OCI-LY1 (cell line): ENCODE results near the gene ADAMTSL1.

Source experiments
- H2AFZ ChIP-seq: fragments of 200-600 bp; sonication (generic), shearing (Covaris generic); 2 replicates; pipeline ENCODE4 v1.6.0; 2014; ENCODE audit warnings: antibody characterized with exemption, mild to moderate bottlenecking, low read length
- H3F3A ChIP-seq: fragments of 200-600 bp; sonication (generic), shearing (Covaris generic); 2 replicates; pipeline ENCODE4 v1.6.0; 2014; ENCODE audit warnings: mild to moderate bottlenecking, antibody characterized with exemption, low read length, moderate library complexity; ENCODE audit not compliant: insufficient read depth
- H3K27ac ChIP-seq: fragments of 200-600 bp; sonication (generic); 2 replicates; pipeline ENCODE4 v1.5.1; 2014; ENCODE audit warnings: low read length, mixed run types, mild to moderate bottlenecking, low read depth; ENCODE audit not compliant: poor library complexity, severe bottlenecking
- H3K27me3 ChIP-seq: fragments of 200-600 bp; sonication (generic); 2 replicates; pipeline ENCODE4 v1.6.0; 2014; ENCODE audit warnings: antibody characterized with exemption, mild to moderate bottlenecking, low read length, moderate library complexity; ENCODE audit not compliant: insufficient read depth
- H3K36me3 ChIP-seq: fragments of 200-600 bp; sonication (generic); 2 replicates; pipeline ENCODE4 v1.6.1; 2014; ENCODE audit warnings: mild to moderate bottlenecking, antibody characterized with exemption, low read length, moderate library complexity, mixed read lengths; ENCODE audit not compliant: insufficient read depth
- H3K4me1 ChIP-seq: fragments of 200-600 bp; sonication (generic); 2 replicates; pipeline ENCODE4 v1.5.1; 2014; ENCODE audit warnings: mild to moderate bottlenecking, low read length, moderate library complexity; ENCODE audit not compliant: insufficient read depth, severe bottlenecking
- H3K4me2 ChIP-seq: fragments of 200-600 bp; sonication (generic), shearing (Covaris generic); 2 replicates; pipeline ENCODE4 v1.6.1; 2014; ENCODE audit warnings: low read length
- H3K4me3 ChIP-seq: fragments of 200-600 bp; sonication (generic); 2 replicates; pipeline ENCODE4 v1.5.1; 2014; ENCODE audit warnings: low read length, low read depth, mild to moderate bottlenecking, mixed read lengths; ENCODE audit not compliant: poor library complexity, severe bottlenecking
- H3K79me2 ChIP-seq: fragments of 200-600 bp; shearing (Covaris generic); 2 replicates; pipeline ENCODE4 v1.6.1; 2016; ENCODE audit warnings: mixed run types, low read length, mixed read lengths; ENCODE audit not compliant: insufficient read depth
- H3K9ac ChIP-seq: fragments of 200-600 bp; sonication (generic), shearing (Covaris generic); 2 replicates; pipeline ENCODE4 v1.6.1; 2014; ENCODE audit warnings: mild to moderate bottlenecking, low read length, mixed read lengths
- H3K9me2 ChIP-seq: fragments of 200-600 bp; sonication (generic), shearing (Covaris generic); 2 replicates; pipeline ENCODE4 v1.6.1; 2014; ENCODE audit warnings: low read depth, mild to moderate bottlenecking, low read length, mixed read lengths
- H3K9me3 ChIP-seq: fragments of 200-600 bp; shearing (Covaris generic); 2 replicates; pipeline ENCODE4 v1.6.1; 2014; ENCODE audit warnings: low read length, mixed read lengths
- H4K20me1 ChIP-seq: fragments of 200-600 bp; sonication (generic), shearing (Covaris generic); 2 replicates; pipeline ENCODE4 v1.6.0; 2016; ENCODE audit warnings: mild to moderate bottlenecking, low read length; ENCODE audit not compliant: insufficient read depth
- EZH2 ChIP-seq: fragments of 200-600 bp; sonication (generic), shearing (Covaris generic); IDR thresholded peaks from 2 replicates; pipeline ENCODE4 v1.8.0; 2017; ENCODE audit warnings: borderline replicate concordance, mixed run types, mild to moderate bottlenecking, antibody characterized with exemption, low read length, moderate library complexity, mixed read lengths
- TF ChIP-seq, protein P1 (sequence below): fragments of 200-600 bp; sonication (generic), shearing (Covaris generic); IDR thresholded peaks from 2 replicates; pipeline ENCODE4 v1.5.1; 2017; ENCODE audit warnings: mild to moderate bottlenecking, antibody characterized with exemption, low read length, moderate library complexity, mixed read lengths

Gene ADAMTSL1

DNA sequence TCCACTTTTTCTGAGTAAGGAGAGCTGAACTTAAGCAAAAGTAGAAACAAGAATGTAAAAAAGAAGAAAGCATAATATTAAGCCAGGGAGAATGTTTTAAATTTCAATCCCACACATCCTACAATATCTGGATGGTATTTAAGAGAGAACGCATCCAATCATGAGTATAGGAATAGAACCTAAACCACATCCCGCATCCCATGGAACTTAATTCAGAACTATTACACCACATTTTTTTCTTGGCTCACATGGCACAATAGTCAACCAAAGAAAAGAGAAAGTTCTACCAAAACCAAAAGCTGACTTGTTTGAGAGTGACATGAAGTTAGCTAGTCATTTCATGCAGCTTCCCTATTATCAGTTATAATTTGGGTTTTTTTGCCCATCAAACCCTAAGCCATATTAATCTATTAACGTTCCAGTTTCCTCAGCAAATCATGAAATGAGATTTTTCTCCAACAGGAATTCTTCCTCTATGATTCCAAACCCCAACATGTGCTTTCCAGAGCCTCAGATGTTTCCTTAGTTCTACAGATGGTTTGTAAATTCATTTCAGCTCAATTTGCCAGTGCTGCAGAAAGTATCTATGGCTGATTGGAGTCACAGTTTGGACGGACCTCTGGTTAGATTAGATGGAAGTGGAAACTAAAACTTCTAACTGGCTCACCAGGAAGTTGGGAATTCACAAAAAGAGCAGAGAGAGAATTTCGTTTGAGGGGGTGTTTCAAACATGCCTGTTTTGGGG lies 22.5 kb downstream of the ADAMTSL1 start:
- no peaks in the 10 kb centered on the region for H3K9me2 ChIP-seq
- H3K27me3 ChIP-seq, result no peaks in the 10 kb centered on the region
- H3K79me2 ChIP-seq, result no peaks in the 10 kb centered on the region
- no peak overlapping the region for H3K4me2 ChIP-seq
- no peak overlapping the region for H3K27ac ChIP-seq
- no peaks in the 10 kb centered on the region for H3F3A ChIP-seq
- no peaks in the 10 kb centered on the region for H3K4me1 ChIP-seq
- no peaks in the 10 kb centered on the region for H3K36me3 ChIP-seq
- H4K20me1 ChIP-seq, result no peaks in the 10 kb centered on the region
- TF ChIP-seq, protein P1, sequence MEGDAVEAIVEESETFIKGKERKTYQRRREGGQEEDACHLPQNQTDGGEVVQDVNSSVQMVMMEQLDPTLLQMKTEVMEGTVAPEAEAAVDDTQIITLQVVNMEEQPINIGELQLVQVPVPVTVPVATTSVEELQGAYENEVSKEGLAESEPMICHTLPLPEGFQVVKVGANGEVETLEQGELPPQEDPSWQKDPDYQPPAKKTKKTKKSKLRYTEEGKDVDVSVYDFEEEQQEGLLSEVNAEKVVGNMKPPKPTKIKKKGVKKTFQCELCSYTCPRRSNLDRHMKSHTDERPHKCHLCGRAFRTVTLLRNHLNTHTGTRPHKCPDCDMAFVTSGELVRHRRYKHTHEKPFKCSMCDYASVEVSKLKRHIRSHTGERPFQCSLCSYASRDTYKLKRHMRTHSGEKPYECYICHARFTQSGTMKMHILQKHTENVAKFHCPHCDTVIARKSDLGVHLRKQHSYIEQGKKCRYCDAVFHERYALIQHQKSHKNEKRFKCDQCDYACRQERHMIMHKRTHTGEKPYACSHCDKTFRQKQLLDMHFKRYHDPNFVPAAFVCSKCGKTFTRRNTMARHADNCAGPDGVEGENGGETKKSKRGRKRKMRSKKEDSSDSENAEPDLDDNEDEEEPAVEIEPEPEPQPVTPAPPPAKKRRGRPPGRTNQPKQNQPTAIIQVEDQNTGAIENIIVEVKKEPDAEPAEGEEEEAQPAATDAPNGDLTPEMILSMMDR, result no peak
- no peak for TF ChIP-seq EZH2
- no peaks in the 10 kb centered on the region for H3K9me3 ChIP-seq
- no peak overlapping the region for H2AFZ ChIP-seq
- no peak overlapping the region for H3K9ac ChIP-seq
- H3K4me3 ChIP-seq, result no peak overlapping the region

DNA sequence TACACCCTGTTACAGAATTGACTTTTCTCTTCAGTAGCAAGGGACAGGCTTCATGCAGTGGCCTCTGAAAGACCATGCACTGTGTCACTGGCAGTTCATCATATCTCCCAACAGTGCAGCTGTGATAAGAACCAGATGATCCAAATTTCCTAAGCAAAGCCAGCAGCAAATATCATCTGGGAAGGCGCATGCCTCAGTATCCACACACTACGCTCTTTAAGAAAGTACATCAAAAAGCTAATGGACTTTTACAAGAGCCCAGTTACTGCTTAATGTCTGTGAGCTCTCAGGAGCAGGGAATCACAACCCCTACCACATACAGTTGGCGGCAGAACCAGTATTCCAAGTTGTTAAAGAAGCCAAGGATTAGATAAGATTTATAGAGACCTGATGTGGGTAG lies 25.1 kb downstream of the ADAMTSL1 start:
- no peak overlapping the region for H3K27ac ChIP-seq
- TF ChIP-seq, protein P1, result no peak
- TF ChIP-seq EZH2, result no peak

DNA sequence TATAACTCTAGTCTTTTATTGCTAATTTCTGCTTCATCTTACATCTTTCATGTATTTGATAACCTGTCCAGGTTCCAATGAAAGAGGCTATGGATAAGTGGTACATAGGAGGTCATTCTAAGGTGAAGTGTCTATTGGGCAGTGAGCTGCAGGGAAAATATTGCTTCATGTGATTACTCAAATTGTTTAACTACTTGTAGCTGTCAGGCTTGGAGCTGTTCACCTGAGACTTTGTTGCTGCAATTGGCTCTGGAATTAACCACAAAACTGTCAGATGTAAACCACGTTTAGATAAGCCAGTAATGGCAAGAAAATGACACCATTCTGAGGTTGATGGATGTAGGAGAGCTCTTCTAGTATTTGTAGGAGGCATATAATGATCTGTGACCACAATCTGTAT lies 26.0 kb downstream of the ADAMTSL1 start:
- no peaks in the 10 kb centered on the region for H3K27me3 ChIP-seq
- no peak overlapping the region for H2AFZ ChIP-seq
- no peaks in the 10 kb centered on the region for H3K9me2 ChIP-seq
- H3K4me2 ChIP-seq, result no peak overlapping the region
- TF ChIP-seq EZH2, result no peak
- TF ChIP-seq, protein P1, result no peak
- no peaks in the 10 kb centered on the region for H3K79me2 ChIP-seq
- no peaks in the 10 kb centered on the region for H3K4me1 ChIP-seq
- H3K9ac ChIP-seq, result no peak overlapping the region
- no peaks in the 10 kb centered on the region for H3K9me3 ChIP-seq
- no peaks in the 10 kb centered on the region for H3F3A ChIP-seq
- no peak overlapping the region for H3K4me3 ChIP-seq
- H4K20me1 ChIP-seq, result no peaks in the 10 kb centered on the region
- no peak overlapping the region for H3K27ac ChIP-seq
- no peaks in the 10 kb centered on the region for H3K36me3 ChIP-seq

More for the DNA sequence above, 25.1 kb downstream of the ADAMTSL1 start:
- Histone ChIP-seq H2AFZ (no peak overlapping the region), H3K27me3 (no peaks in the 10 kb centered on the region), H3K36me3 (no peaks in the 10 kb centered on the region), H3K4me3 (no peak overlapping the region), H3K9me2 (no peaks in the 10 kb centered on the region), H3K9me3 (no peaks in the 10 kb centered on the region), H3K79me2 (no peaks in the 10 kb centered on the region), H3F3A (no peaks in the 10 kb centered on the region), H4K20me1 (no peaks in the 10 kb centered on the region), H3K4me1 (no peaks in the 10 kb centered on the region), H3K9ac (no peak overlapping the region), H3K4me2 (no peak overlapping the region)
